Pancreas (tissue), 10 donors: ENCODE data around the gene SLC6A13. TPM values are rescaled to one million over a fixed set of nuclear protein-coding genes. Genes with fewer than 3 reads are reported as not detected.

Experiments
- ATAC-seq, 4 donors: fragments of 200-7000 bp; cut with Tn5 transposase; one replicate each; pipeline versions ENCODE4 v1.8.0 to v1.9.1; 2020; ENCODE audit warnings: mild to moderate bottlenecking in 4 of 4, moderate library complexity in 4 of 4
- DNase-seq, 6 donors: peaks; one replicate each; pipeline ENCODE4 v3.0.0-alpha.2; 2020
- FAIRE-seq: peaks from 2 replicates; lab custom pipeline; 2012; peaks lifted over from hg19 to GRCh38; lab: Jason Lieb, UNC
- H3K27ac ChIP-seq, 4 donors: fragments of 200-600 bp; sonication (generic); 1 replicate in 3 of 4; 2 replicates in 1 of 4; pipeline versions ENCODE4 v1.5.0 to v1.8.0; 2020
- H3K27me3 ChIP-seq, 4 donors: fragments of 200-600 bp; one replicate each; pipeline ENCODE4 v1.8.0; 2021
- H3K36me3 ChIP-seq, 3 donors: fragments of 200-600 bp; sonication (generic) in 1 of 3; one replicate each; pipeline versions ENCODE4 v1.5.0 to v1.8.0; 2020 to 2021
- H3K4me1 ChIP-seq, 3 donors: fragments of 200-600 bp; one replicate each; pipeline ENCODE4 v1.8.0; 2021
- H3K4me3 ChIP-seq, 4 donors: fragments of 200-600 bp; sonication (generic) in 2 of 4; one replicate each; pipeline versions ENCODE4 v1.5.0 to v1.8.0; 2020 to 2021
- H3K9me3 ChIP-seq, 4 donors: fragments of 200-600 bp; one replicate each; pipeline ENCODE4 v1.8.0; 2021
- CTCF ChIP-seq, 4 donors: fragments of 200-600 bp; sonication (generic) in 3 of 4; IDR thresholded peaks; one replicate each; pipeline versions ENCODE4 v1.5.0 to v1.8.0; 2021; ENCODE audit warnings: antibody characterized with exemption in 4 of 4
- WGBS, 2 donors: extraction: QIAGEN DNeasy Blood & Tissue Kit; methylation state at CpG; one replicate each; pipeline ENCODE4 v1.1.7; 2013; 5-methylcytosine and 5-hydroxymethylcytosine counted together
- intact Hi-C, 3 donors: fragments of 100-400 bp; cut with DNase I; formaldehyde crosslinking; loops; one replicate each; pipeline versions ENCODE4 v1.11.1 to v1.14.2; 2022
- polyA plus RNA-seq, 2 donors: library from polyadenylated mRNA; stranded (reverse); fragments of 200-250 nt; gene quantifications; one replicate each; pipeline ENCODE4 v1.2.3, GENCODE V29; 2013
- total RNA-seq, 6 donors: library from RNA; stranded (reverse); fragmentation: NEBNext Ultra II Directional in 4 of 6; extraction: Animal tissue kit (Norgen Biotek cat#: 25700) in 4 of 6; gene quantifications; one replicate each; pipeline versions ENCODE4 v1.2.1 to v1.2.4, GENCODE V29; 2021 to 2023
- donor health status: healthy with polysubstance abuse.
- donor health status: DM: no; HTN: no; CAD: no; lungs with moderate emphysema.
- donor health status: DM: no; HTN: no; CAD: no.
- donor health status: control.
- donor health status: control.
- donor health status: Bipolar disorder and iron deficiency.
- donor health status: DM: yes; HTN: yes; CAD: no.
- donor health status: DM: no; HTN: no; CAD: no.
- donor health status: DM: no; HTN: no; CAD: no.
- donor health status: DM: yes; HTN: yes; CAD: no.

Gene SLC6A13
- total and polyA plus RNA-seq, 8 donors, result 0.23 to 0.35 (median 0.29) TPM; not detected in 4

DNA sequence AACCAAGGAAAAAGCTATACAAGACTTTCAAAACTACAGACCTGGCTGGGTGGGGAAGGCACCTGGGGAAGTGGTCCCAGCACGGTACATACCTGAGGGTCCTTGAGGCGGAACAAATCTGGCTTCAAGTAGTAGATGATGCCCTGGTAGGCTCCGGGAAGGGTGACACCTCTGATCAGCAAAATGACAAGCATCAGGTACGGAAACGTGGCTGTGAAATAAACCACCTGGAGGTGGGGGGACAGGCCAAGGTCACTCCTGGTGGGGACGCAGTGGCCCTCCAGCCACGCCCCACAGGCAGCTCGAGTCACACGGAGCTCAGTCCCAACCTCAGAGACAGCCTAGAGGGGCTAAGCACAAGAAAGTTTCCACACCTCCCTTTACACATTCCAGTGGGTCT, 63.9 kb downstream of the SLC6A13 start:
- DNase-seq, result peak in 4 of 6 donors; percentile 45 to 56 (median 51)
- H3K4me1 ChIP-seq, result peaks cover 0 to 4% (median 0%) of the 10 kb centered on the region in 3 donors
- ATAC-seq, result peak; percentile 28 to 71 (median 58)
- H3K36me3 ChIP-seq, result no peaks in the 10 kb centered on the region
- H3K4me3 ChIP-seq, result no peak overlapping the region
- TF ChIP-seq CTCF (IDR thresholded peaks at IDR 0.05), result no peak
- intact Hi-C loops, result no loop called here
- no peaks in the 10 kb centered on the region for H3K9me3 ChIP-seq
- no peaks in the 10 kb centered on the region for H3K27me3 ChIP-seq
- no peak for FAIRE-seq
- WGBS, 2 donors, result 22 to 33% methylated on average over 9 of the region's 9 CpGs
- no peak overlapping the region for H3K27ac ChIP-seq

GRCh38 chr12:197911-198695, 64.5 kb downstream of the SLC6A13 start:
- FAIRE-seq, result no peak
- H3K9me3 ChIP-seq, result no peaks in the 10 kb centered on the region
- no peak overlapping the region for H3K4me3 ChIP-seq
- intact Hi-C loops, result no loop called here
- 97 to 99% methylated on average over 11 of the region's 11 CpGs for WGBS, 2 donors
- ATAC-seq, result no peak
- H3K27ac ChIP-seq, result no peak overlapping the region
- H3K36me3 ChIP-seq, result no peaks in the 10 kb centered on the region
- peaks cover 0 to 4% (median 0%) of the 10 kb centered on the region in 3 donors for H3K4me1 ChIP-seq
- H3K27me3 ChIP-seq, result no peaks in the 10 kb centered on the region
- no peak for DNase-seq
- no peak for TF ChIP-seq CTCF (IDR thresholded peaks at IDR 0.05)

- no peak overlapping the region for H3K4me3 ChIP-seq
- ATAC-seq (no peak), DNase-seq (no peak), FAIRE-seq (no peak)
- no peaks in the 10 kb centered on the region for H3K9me3 ChIP-seq
- H3K4me1 ChIP-seq, result peaks cover 0 to 4% (median 0%) of the 10 kb centered on the region in 3 donors
- no peak for TF ChIP-seq CTCF (IDR thresholded peaks at IDR 0.05)
- no peak overlapping the region for H3K27ac ChIP-seq
- H3K27me3 ChIP-seq, result no peaks in the 10 kb centered on the region
- 88 to 91% methylated on average over 3 of the region's 3 CpGs for WGBS, 2 donors
- intact Hi-C loops, result no loop called here
- H3K36me3 ChIP-seq, result no peaks in the 10 kb centered on the region
These were observed 65.3 kb downstream of the SLC6A13 start for GRCh38 chr12:197347-197746.

DNA sequence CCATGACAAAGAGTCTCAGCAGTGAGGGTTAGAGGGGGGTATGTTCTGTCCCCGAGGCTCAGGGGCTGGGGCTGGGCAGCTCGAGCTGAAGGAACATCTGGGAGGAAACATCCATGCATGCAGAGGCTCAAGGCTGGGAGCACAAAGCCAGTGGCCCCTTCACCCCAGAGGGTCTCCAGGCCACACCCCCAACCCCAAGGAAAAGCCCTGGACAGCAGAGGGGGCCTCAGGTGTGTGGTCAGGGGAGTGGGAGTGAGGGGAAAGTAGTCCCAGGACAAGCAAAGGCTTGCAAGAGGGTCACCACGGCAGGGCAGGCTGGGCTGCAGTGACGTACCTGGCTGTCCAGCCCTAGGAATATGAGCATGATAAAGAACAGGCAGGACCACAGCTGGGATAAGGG, 66.2 kb downstream of the SLC6A13 start:
- no peaks in the 10 kb centered on the region for H3K9me3 ChIP-seq
- FAIRE-seq (no peak), ATAC-seq (no peak), DNase-seq (no peak)
- WGBS, 2 donors, result 74 to 86% methylated on average over 4 of the region's 4 CpGs
- no peak overlapping the region for H3K4me3 ChIP-seq
- no peak for TF ChIP-seq CTCF (IDR thresholded peaks at IDR 0.05)
- H3K27ac ChIP-seq, result no peak overlapping the region
- H3K4me1 ChIP-seq, result peaks cover 0 to 4% (median 0%) of the 10 kb centered on the region in 3 donors
- intact Hi-C loops, result no loop called here
- no peaks in the 10 kb centered on the region for H3K27me3 ChIP-seq
- no peaks in the 10 kb centered on the region for H3K36me3 ChIP-seq

- Histone ChIP-seq H3K36me3 (no peaks in the 10 kb centered on the region), H3K27me3 (no peaks in the 10 kb centered on the region), H3K27ac (no peak overlapping the region), H3K9me3 (no peaks in the 10 kb centered on the region), H3K4me3 (no peak overlapping the region), H3K4me1 (peaks cover 0 to 4% (median 0%) of the 10 kb centered on the region in 3 donors)
- ATAC-seq (no peak), DNase-seq (no peak), FAIRE-seq (no peak)
- intact Hi-C loops, result no loop called here
- no peak for TF ChIP-seq CTCF (IDR thresholded peaks at IDR 0.05)
- 88 to 96% methylated on average over 15 of the region's 15 CpGs for WGBS, 2 donors
These were observed 66.7 kb downstream of the SLC6A13 start for GRCh38 chr12:195951-196350.
